ENCODE data around the gene FHAD1. TPM values are rescaled to one million over a fixed set of nuclear protein-coding genes. Genes with fewer than 3 reads are reported as not detected.

The FHAD1 gene
- total and polyA plus RNA-seq, 2 experiments from 2014 or later, result 0.24 to 0.74 TPM

DNA sequence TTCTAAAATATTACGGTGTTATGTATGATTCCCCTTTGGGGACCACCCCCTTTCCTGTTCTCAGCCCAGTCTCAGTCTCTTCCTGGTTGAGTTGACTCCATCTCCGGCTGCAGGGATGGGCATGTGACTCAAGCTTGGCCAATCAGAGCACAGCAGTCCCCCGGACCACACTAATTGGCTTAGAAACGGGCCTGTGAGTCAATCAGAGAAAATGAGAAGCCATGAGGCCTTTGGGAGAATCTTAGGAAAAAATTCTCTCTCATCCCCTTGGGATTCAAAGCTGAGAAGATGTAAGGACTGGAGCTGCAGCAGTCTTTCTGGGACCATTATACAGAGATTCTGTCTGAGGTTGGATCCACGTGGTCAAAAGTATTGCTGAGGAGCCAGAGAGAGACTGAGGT is 10.7 kb upstream of the FHAD1 start:
- no peaks in the 10 kb centered on the region for H3K36me3 ChIP-seq
- H3K27me3 ChIP-seq, result no peaks in the 10 kb centered on the region
- H3K4me3 ChIP-seq, result no peak overlapping the region
- no peaks in the 10 kb centered on the region for H3K9me3 ChIP-seq (ENCODE audit: low read depth)
- no peaks in the 10 kb centered on the region for H3K4me1 ChIP-seq (ENCODE audit: low read depth)
- TF ChIP-seq, protein P1, sequence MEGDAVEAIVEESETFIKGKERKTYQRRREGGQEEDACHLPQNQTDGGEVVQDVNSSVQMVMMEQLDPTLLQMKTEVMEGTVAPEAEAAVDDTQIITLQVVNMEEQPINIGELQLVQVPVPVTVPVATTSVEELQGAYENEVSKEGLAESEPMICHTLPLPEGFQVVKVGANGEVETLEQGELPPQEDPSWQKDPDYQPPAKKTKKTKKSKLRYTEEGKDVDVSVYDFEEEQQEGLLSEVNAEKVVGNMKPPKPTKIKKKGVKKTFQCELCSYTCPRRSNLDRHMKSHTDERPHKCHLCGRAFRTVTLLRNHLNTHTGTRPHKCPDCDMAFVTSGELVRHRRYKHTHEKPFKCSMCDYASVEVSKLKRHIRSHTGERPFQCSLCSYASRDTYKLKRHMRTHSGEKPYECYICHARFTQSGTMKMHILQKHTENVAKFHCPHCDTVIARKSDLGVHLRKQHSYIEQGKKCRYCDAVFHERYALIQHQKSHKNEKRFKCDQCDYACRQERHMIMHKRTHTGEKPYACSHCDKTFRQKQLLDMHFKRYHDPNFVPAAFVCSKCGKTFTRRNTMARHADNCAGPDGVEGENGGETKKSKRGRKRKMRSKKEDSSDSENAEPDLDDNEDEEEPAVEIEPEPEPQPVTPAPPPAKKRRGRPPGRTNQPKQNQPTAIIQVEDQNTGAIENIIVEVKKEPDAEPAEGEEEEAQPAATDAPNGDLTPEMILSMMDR (IDR thresholded peaks at IDR 0.05; ENCODE audit: low read depth, low read length), result no peak
- no peak for DNase-seq (ENCODE audit: low read depth in 1 of 2, low spot score in 1 of 2)
- no peak overlapping the region for H3K27ac ChIP-seq

DNA sequence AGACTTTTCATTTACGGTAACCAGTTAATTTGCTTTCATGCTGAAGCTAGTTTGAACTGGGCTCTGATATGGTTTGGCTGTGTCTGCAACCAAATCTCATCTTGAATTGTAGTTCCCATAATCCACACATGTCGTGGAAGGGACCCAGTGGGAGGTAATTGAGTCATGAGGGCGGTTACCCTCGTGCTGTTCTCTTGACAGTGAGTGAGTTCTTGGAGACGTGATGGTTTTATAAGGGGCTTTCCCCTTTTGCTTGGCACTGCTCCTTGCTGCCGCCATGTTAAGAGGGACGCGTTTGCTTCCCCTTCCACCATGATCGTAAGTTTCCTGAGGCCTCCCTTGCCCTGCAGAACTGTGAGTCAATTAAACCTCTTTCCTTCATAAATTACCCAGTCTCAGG is 10.3 kb upstream of the FHAD1 start:
- TF ChIP-seq, protein P1 (IDR thresholded peaks at IDR 0.05; ENCODE audit: low read depth, low read length), result no peak
- DNase-seq (ENCODE audit: low read depth in 1 of 2, low spot score in 1 of 2), result no peak
- no peaks in the 10 kb centered on the region for H3K9me3 ChIP-seq (ENCODE audit: low read depth)
- no peaks in the 10 kb centered on the region for H3K36me3 ChIP-seq
- no peak overlapping the region for H3K27ac ChIP-seq
- H3K4me3 ChIP-seq, result no peak overlapping the region
- no peaks in the 10 kb centered on the region for H3K4me1 ChIP-seq (ENCODE audit: low read depth)
- no peaks in the 10 kb centered on the region for H3K27me3 ChIP-seq

DNA sequence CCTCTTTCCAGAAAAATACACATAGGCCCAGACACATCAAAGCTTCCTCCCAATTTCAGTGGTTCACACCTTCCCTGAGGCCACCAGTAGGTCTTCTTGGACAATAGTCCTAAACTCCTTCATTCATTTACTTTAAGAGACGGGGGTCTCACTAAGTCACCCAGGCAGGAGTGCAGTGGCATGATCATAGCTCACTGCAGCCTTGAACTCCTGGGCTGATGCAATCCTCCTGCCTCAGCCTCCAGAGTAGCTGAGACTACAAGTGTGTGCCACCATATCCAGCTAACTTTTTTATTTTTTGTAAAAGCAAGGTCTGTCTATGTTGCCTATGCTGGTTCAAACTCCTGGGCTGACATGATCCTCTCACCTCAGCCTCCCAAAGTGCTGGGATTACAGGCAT is 8.2 kb upstream of the FHAD1 start:
- no peak overlapping the region for H3K27ac ChIP-seq
- no peak overlapping the region for H3K4me3 ChIP-seq
- peaks cover 10% of the 10 kb centered on the region for H3K4me1 ChIP-seq (ENCODE audit: low read depth)
- no peaks in the 10 kb centered on the region for H3K9me3 ChIP-seq (ENCODE audit: low read depth)
- no peaks in the 10 kb centered on the region for H3K27me3 ChIP-seq
- DNase-seq (ENCODE audit: low read depth in 1 of 2, low spot score in 1 of 2), result no peak
- H3K36me3 ChIP-seq, result no peaks in the 10 kb centered on the region
- TF ChIP-seq, protein P1 (IDR thresholded peaks at IDR 0.05; ENCODE audit: low read depth, low read length), result no peak

DNA sequence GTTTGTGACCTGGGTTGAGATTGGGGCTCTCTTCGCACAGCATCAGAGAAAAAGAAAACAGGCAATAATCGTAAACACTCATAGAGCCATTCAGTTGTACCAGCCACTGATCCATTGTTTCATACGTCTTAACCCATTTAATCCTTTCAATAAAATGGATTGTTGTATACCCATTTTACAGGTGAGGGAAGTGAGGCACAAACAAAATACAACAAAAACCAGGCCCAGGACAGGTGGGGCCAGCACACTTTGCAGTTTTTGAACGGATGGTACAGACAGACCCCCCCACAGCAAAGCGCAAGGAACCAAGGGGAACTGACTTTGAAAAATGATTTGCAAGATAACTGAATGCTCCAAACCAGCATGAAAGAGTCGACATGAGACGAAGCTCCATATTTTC is 4.3 kb upstream of the FHAD1 start:
- no peaks in the 10 kb centered on the region for H3K27me3 ChIP-seq
- DNase-seq (ENCODE audit: low read depth in 1 of 2, low spot score in 1 of 2), result no peak
- no peak overlapping the region for H3K4me3 ChIP-seq
- no peaks in the 10 kb centered on the region for H3K36me3 ChIP-seq
- TF ChIP-seq, protein P1 (IDR thresholded peaks at IDR 0.05; ENCODE audit: low read depth, low read length), result no peak
- peaks cover 19% of the 10 kb centered on the region for H3K4me1 ChIP-seq (ENCODE audit: low read depth)
- peak overlapping the region; percentile 80 for H3K27ac ChIP-seq
- H3K9me3 ChIP-seq (ENCODE audit: low read depth), result no peaks in the 10 kb centered on the region

DNA sequence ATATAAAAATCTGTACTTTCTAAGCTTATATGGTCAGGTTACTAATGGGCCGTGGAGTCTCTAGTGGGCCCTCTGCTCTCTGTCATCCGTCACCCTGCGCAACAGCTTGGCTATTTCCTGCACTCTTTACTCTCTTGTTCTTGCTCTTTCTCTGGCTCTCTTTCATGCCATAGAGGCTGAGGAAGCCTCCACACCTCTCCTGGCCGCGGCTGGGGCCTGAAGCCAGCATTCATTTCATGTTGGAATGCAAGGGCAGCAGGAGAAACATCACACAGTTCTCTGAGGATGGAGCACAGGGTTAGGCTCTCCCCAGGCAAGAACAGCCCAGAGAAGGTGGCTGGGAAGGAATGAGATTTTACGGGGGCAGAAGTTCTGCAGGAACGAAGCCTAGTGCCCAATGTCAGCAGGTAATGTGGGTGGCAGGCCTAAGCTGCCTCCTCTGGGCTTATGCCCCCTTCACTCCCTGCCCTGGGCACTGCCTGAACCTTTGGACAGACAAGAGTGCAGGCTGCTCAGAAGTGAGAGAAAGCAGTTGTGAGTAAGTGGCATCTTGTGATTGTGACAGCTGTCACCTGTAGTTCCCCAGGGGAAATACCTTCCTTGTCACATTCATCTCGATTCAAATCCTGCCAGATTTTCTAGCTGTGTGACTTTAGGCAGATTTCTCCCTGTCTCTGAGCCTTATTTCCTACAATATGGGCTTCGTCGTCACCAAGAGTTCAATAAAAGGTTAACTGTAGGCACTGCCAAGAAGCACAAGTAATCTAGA is 3.6 kb upstream of the FHAD1 start:
- TF ChIP-seq, protein P1 (IDR thresholded peaks at IDR 0.05; ENCODE audit: low read depth, low read length), result no peak
- DNase-seq (ENCODE audit: low read depth in 1 of 2, low spot score in 1 of 2), result peak in 1 of 2 donors; percentile 58
- Histone ChIP-seq H3K27ac (peak overlapping the region; percentile 80), H3K4me1 (ENCODE audit: low read depth) (peaks cover 22% of the 10 kb centered on the region), H3K36me3 (no peaks in the 10 kb centered on the region), H3K27me3 (no peaks in the 10 kb centered on the region), H3K9me3 (ENCODE audit: low read depth) (no peaks in the 10 kb centered on the region), H3K4me3 (no peak overlapping the region)

Data from cardiac muscle cell (in vitro differentiated cells and primary cell).